ENCODE measurements around the gene HSPD1.

GRCh38 chr2:197499594-197500502 is at the start of gene HSPD1, which contains the start of gene HSPE1:
- TF ChIP-seq CTCF (IDR thresholded peaks at IDR 0.05), result no peak
- TF ChIP-seq POLR2AphosphoS5 (IDR thresholded peaks at IDR 0.05), result peak; percentile 94 to 99 (median 98)
- peak; percentile 61 to 97 (median 74) for TF ChIP-seq EP300 (IDR thresholded peaks at IDR 0.05)
- TF ChIP-seq POLR2A (IDR thresholded peaks at IDR 0.05), result peak; percentile 86 to 92
